Measurements from ENCODE around the gene PLEKHA5.
"Not testable (repeated sequence)": the region's sequence is repeated elsewhere in the genome, so short reads cannot be mapped to it uniquely, and the experiment has no call there.

PLEKHA5 gene, protein sequence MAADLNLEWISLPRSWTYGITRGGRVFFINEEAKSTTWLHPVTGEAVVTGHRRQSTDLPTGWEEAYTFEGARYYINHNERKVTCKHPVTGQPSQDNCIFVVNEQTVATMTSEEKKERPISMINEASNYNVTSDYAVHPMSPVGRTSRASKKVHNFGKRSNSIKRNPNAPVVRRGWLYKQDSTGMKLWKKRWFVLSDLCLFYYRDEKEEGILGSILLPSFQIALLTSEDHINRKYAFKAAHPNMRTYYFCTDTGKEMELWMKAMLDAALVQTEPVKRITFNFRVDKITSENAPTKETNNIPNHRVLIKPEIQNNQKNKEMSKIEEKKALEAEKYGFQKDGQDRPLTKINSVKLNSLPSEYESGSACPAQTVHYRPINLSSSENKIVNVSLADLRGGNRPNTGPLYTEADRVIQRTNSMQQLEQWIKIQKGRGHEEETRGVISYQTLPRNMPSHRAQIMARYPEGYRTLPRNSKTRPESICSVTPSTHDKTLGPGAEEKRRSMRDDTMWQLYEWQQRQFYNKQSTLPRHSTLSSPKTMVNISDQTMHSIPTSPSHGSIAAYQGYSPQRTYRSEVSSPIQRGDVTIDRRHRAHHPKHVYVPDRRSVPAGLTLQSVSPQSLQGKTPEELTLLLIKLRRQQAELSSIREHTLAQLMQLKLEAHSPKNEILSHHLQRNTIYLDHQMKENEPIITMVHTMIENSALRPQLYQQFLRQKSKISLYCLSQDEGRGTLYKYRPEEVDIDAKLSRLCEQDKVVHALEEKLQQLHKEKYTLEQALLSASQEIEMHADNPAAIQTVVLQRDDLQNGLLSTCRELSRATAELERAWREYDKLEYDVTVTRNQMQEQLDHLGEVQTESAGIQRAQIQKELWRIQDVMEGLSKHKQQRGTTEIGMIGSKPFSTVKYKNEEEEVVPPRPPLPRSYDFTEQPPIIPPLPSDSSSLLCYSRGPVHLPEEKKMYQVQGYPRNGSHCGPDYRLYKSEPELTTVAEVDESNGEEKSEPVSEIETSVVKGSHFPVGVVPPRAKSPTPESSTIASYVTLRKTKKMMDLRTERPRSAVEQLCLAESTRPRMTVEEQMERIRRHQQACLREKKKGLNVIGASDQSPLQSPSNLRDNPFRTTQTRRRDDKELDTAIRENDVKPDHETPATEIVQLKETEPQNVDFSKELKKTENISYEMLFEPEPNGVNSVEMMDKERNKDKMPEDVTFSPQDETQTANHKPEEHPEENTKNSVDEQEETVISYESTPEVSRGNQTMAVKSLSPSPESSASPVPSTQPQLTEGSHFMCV

GRCh38 chr12:19129486-19130223, at the start of gene PLEKHA5:
Gene PLEKHA5 (plus strand): TSS chr12:19129733. CDS start chr12:19129800, 67 bp downstream.
- peak; percentile 92 for DNase-seq (ENCODE audit: low spot score)

- DNase-seq (ENCODE audit: low spot score): no peak
Observed at GRCh38 chr12:19080918-19081317, 48.6 kb upstream of the PLEKHA5 start.

- DNase-seq (ENCODE audit: low spot score): no peak
Observed at GRCh38 chr12:19082365-19082911, 47.1 kb upstream of the PLEKHA5 start.

DNA sequence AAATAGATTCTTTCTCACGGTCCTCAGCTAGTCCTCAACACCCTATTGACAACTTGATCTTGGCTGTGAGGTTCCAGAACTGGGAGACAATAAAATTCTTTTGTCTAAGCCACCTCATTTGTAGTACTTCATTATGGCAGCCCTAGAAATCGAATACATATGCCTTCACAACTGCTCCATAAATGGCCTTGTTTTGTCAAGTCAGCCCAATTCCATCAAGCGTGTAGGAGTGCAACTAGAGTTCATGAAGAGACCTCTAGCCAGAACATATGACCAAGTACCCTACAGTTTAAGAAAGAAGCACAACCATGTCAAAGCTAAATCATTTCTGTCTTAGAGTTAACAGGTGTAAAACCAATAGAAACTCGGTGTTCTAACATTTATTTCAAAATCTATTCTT, 45.0 kb upstream of the PLEKHA5 start:
- DNase-seq (ENCODE audit: low spot score): no peak

DNA sequence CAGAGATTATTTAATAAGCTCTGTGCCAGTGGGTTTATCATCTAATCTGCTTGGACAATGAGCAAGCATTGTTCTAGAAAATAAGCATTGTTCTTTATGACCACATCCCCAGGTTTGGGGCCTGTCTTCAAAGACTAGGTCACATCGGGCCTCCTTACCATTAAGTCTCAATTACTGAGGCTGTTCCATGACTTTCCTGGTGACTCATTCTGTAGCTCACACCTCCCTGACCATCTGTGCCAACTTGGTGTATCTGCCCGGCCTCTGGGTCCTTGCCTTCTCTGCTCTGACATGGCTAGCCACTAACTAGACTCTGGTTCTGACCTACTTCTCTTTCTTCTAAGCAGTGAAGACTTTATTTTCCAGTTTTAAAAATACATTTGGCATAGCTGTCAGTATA, 44.4 kb upstream of the PLEKHA5 start:
- DNase-seq (ENCODE audit: low spot score): no peak

GRCh38 chr12:19088606-19089005, 40.9 kb upstream of the PLEKHA5 start:
- no peak for DNase-seq (ENCODE audit: low spot score)

DNA sequence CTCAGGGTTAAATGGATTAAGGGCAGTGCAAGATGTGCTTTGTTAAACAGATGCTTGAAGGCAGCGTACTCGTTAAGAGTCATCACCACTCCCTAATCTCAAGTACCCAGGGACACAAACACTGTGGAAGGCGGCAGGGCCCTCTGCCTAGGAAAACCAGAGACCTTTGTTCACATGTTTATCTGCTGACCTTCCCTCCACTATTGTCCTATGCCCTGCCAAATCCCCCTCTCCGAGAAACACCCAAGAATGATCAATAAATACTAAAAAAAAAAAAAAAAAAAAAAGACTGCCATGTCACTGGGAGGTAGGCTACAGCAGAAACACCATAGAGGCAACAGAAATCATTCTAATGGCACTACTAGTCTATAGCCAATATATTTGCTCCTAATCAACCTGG, 37.1 kb upstream of the PLEKHA5 start:
- DNase-seq (ENCODE audit: low spot score): not testable (repeated sequence)

DNA sequence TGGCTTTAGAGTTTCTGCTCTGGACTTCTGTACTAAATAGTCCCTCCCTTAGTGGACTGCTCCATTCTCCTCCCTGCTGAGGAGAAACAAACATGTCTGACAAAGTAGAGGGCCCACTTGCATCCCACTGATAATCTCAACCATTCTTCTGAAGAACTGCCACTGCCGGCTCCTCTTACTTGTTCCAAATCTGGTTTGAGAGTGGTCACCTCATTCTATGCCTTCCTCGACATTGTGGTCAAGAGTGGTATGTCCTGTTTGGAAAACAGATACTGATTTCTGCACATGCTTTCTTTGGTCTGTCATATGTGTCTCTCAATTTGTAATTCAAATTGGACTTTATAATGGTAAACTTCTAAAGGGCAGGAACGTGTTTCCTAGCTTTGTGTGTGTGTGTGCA, 36.3 kb upstream of the PLEKHA5 start:
- peak; percentile 52 for DNase-seq (ENCODE audit: low spot score)

- no peak for DNase-seq (ENCODE audit: low spot score)
Observed at GRCh38 chr12:19095331-19095730, 34.2 kb upstream of the PLEKHA5 start.

- no peak for DNase-seq (ENCODE audit: low spot score)
Observed at GRCh38 chr12:19095756-19096480, 33.6 kb upstream of the PLEKHA5 start.

DNA sequence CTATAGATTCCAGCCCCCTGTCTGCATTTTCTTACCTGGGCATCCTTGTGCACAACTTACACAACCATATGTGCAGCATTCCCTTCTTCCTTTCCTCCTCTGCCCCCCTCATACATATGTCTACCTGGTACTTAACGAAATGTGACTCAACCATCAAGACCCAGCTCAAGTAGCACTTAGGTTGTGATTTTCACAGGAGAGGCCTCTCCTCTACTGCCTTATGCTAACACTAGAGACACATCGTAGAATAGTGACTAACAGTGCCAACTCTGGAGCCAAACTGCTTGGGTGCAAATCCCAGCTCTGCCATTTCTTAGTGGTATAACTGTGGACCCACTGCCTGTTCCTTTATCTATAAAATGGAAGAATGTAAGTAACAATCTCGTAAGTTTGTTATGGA, 24.1 kb upstream of the PLEKHA5 start:
- DNase-seq (ENCODE audit: low spot score): no peak

DNA sequence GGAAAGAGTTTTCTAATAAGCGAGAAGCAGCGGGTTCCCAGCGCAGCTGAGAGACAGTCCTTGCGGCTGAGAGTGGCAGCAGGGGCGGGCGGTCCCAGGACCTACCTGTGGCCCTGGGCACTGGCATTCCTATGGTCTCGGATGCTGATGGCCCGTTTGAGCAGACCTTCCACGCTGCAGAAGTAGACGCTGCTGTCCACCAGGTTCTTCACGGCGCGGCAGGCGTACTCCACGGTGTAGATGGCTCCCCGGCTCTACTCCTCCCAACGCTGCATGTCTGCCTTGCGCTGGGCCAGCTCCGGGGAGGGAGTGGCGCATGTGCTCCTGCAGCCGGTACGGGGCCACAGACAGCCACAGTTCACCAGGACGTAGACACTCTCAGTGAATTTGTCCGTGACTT, 21.8 kb upstream of the PLEKHA5 start:
- DNase-seq (ENCODE audit: low spot score): no peak

DNA sequence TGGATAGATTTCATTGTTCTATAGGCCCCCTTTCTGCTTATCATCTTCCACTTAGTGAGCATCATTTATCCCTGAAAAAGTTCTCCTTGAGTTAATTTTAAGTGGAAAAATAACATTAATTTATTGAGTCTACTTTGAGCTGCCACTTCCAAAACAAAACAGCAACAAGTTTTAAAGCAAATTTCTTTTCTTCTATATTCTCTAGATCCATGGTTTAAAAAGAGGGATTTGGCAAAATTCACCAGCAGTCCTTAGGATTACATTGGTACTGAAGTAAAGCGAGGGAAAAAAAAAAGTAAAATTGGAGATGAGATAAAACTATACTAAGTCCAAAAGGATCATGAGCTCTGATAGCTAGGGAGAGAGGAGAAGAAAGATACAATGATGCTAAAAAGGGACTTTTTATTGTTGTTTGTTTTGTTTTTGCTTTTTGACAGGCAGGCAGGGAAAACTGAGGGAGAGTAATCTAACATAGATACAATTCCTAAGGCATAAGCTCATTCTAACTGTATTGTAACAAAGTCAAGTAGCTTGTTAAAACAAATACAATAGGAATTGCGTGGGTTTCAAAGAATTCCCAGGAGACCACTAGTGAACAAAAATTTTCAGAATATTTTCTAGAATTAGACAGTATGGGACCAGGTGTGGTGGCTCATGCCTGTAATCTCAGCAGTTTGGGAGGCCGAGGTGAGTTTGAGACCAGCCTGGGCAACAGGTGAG, 19.2 kb upstream of the PLEKHA5 start:
- DNase-seq (ENCODE audit: low spot score): no peak

- no peak for DNase-seq (ENCODE audit: low spot score)
Observed at GRCh38 chr12:19113464-19113863, 16.1 kb upstream of the PLEKHA5 start.

DNA sequence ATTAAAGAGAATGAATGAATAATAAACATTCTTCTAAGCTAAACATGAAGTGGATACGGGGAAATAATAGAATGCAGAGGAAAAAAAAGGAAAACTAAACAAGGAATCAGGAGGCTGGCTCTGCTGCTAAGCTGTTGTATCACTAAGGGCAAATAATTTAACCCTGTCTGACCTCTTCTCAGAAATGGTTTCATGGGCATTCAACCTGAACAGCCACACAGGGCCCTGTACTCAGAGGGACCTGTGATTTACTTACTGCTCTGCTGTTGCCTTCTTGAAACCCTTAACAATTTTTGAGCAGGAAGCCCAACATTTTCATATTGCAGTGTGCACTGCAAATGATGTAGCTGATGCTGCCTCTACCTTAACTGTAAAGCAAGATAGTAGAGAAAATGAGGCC, 14.2 kb upstream of the PLEKHA5 start:
- DNase-seq (ENCODE audit: low spot score): no peak

- DNase-seq (ENCODE audit: low spot score): no peak
Observed at GRCh38 chr12:19119440-19119839, 10.1 kb upstream of the PLEKHA5 start.

DNA sequence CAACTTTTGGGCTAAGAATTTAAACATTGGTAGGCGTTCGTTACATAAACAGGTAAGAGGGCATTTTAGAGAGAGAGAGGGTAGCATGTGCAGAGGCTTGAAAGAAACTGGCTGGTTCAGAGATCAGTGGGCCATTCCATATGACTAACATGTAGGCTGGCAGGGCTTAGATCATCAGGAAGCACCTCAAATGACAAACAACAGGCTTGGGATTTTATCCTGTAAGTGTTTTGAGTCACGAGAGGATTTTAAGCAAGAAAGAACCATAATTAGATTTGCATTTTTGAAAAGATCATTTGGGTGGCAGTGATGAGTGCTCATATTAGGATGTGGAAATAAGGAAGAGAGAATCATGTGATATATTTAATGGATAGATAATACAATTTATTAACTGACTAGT, 8.7 kb upstream of the PLEKHA5 start:
- DNase-seq (ENCODE audit: low spot score): no peak

- peak; percentile 18 for DNase-seq (ENCODE audit: low spot score)
Observed at GRCh38 chr12:19121449-19122018, 8.0 kb upstream of the PLEKHA5 start.

DNA sequence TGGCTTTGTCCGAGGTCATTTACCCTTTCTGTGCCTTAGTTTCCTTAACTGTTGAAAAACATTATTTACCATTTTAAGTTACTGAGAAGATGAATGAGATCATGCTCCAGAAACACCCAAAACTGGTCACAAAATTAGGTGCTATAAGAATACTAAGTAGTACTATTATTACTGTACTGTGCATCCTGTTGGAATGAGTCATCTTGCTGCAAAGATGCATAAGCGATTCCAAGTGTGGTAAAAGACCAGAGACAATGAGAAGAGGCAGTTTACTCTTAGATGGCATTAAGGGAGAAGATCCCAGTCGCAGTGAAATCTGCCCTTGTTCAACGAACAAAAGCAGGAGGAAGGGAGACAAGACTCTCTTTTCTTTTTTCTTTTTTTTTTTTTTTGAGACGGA, 4.2 kb upstream of the PLEKHA5 start:
- DNase-seq (ENCODE audit: low spot score): peak; percentile 7

DNA sequence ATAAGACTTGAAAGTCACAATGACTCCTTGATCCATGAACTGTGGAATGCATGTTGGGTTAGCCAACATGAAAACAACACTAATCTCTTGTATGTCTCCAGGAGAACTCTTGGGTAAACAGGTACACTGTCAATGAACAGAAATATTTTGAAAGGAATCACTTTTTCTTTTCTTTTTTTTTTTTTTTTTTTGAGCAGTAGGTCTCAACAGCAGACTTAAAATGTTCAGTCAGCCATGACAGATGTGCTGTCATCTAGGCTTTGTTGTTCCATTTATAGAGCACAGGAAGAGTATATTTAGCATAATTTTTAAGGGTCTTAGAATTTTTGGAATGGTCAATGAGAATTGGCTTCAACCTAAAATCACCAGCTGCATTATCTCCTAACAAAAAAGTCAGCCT, 2.3 kb upstream of the PLEKHA5 start:
- DNase-seq (ENCODE audit: low spot score): no peak

All from AG08396 (cell line).